Stimulated activated CD4-positive, alpha-beta T cell treated with anti-CD3 and anti-CD28 coated beads, Interleukin-15, amount 100 ng/mL, for 1 hour (primary cell): Measurements from ENCODE around the gene DESI1.
"Not testable (repeated sequence)": the region's sequence is repeated elsewhere in the genome, so short reads cannot be mapped to it uniquely, and the experiment has no call there.

ENCODE experiments used
- DNase-seq, 2 donors: peaks; one replicate each; pipeline ENCODE4 v3.0.0-alpha.2; 2020; ENCODE audit warnings: low read depth in 1 of 2, low spot score in 1 of 2

Gene DESI1

GRCh38 chr22:41620589-41621098, at the start of gene DESI1:
DESI1 (minus strand) TSS chr22:41621043; CDS start chr22:41620839, 204 bp downstream.
- no peak for DNase-seq

- no peak for DNase-seq
Measured at GRCh38 chr22:41668971-41669911, 48.4 kb upstream of the DESI1 start.

GRCh38 chr22:41664951-41665350, 44.1 kb upstream of the DESI1 start:
- DNase-seq, result no peak

GRCh38 chr22:41664490-41664889, 43.6 kb upstream of the DESI1 start:
- no peak for DNase-seq

GRCh38 chr22:41663594-41663993, 42.8 kb upstream of the DESI1 start:
- not testable (repeated sequence) for DNase-seq

GRCh38 chr22:41661713-41662112, 40.9 kb upstream of the DESI1 start:
- DNase-seq, result no peak

GRCh38 chr22:41661088-41661487, 40.2 kb upstream of the DESI1 start:
- DNase-seq, result no peak

- no peak for DNase-seq
Measured at GRCh38 chr22:41660416-41660815, 39.6 kb upstream of the DESI1 start.

- DNase-seq, result no peak
Measured at GRCh38 chr22:41659941-41660340, 39.1 kb upstream of the DESI1 start.

- no peak for DNase-seq
Measured at GRCh38 chr22:41658869-41659268, 38.0 kb upstream of the DESI1 start.

GRCh38 chr22:41657709-41658108, 36.9 kb upstream of the DESI1 start:
- no peak for DNase-seq

GRCh38 chr22:41656556-41656955, 35.7 kb upstream of the DESI1 start:
- no peak for DNase-seq

- DNase-seq, result no peak
Measured at GRCh38 chr22:41654322-41654721, 33.5 kb upstream of the DESI1 start.

- DNase-seq, result no peak
Measured at GRCh38 chr22:41650821-41651220, 30.0 kb upstream of the DESI1 start.

- no peak for DNase-seq
Measured at GRCh38 chr22:41650229-41650628, 29.4 kb upstream of the DESI1 start.

- DNase-seq, result no peak
Measured at GRCh38 chr22:41648432-41648831, 27.6 kb upstream of the DESI1 start.

GRCh38 chr22:41647771-41648170, 26.9 kb upstream of the DESI1 start:
- DNase-seq, result no peak

GRCh38 chr22:41642331-41643110, 21.7 kb upstream of the DESI1 start:
- DNase-seq, result no peak

- no peak for DNase-seq
Measured at GRCh38 chr22:41641854-41642253, 21.0 kb upstream of the DESI1 start.

GRCh38 chr22:41638748-41639147, 17.9 kb upstream of the DESI1 start:
- no peak for DNase-seq

GRCh38 chr22:41638124-41638523, 17.3 kb upstream of the DESI1 start:
- DNase-seq, result no peak

- DNase-seq, result not testable (repeated sequence)
Measured at GRCh38 chr22:41637623-41638022, 16.8 kb upstream of the DESI1 start.
